PFSK-1 (cell line): ENCODE data around the gene HOXD10.

Source experiments
- FOXP2 ChIP-seq: optimal IDR thresholded peaks from 2 replicates; pipeline ENCODE3; 2011; ENCODE audit warnings: borderline replicate concordance, control low read depth, inconsistent platforms; ENCODE audit not compliant: insufficient read depth; ENCODE audit errors: extremely low read length, extremely low read depth
- POLR2AphosphoS5 ChIP-seq: IDR thresholded peaks from 2 replicates; pipeline ENCODE4 v1.6.1; 2012; ENCODE audit warnings: low read depth, mild to moderate bottlenecking, control low read depth, low read length, moderate library complexity
- REST ChIP-seq, 2 experiments: IDR thresholded peaks; 2 replicates each; pipeline versions ENCODE4 v1.6.1 to v1.8.0; 2011 to 2012; ENCODE audit warnings: low read depth in 2 of 2, low read length in 2 of 2, control low read depth in 1 of 2, inconsistent platforms in 1 of 2, mild to moderate bottlenecking in 1 of 2, moderate library complexity in 1 of 2; ENCODE audit not compliant: insufficient read depth in 1 of 2
- SIN3A ChIP-seq: IDR thresholded peaks from 2 replicates; pipeline ENCODE4 v1.6.1; 2012; ENCODE audit warnings: mild to moderate bottlenecking, low read length, moderate library complexity, borderline replicate concordance; ENCODE audit not compliant: insufficient read depth
- TAF1 ChIP-seq: IDR thresholded peaks from 2 replicates; pipeline ENCODE4 v1.6.1; 2012; ENCODE audit warnings: low read length, control low read depth, borderline replicate concordance; ENCODE audit not compliant: insufficient read depth

HOXD10 gene

GRCh38 chr2:176146645-176147044 lies 30.1 kb downstream of the HOXD10 start:
- TF ChIP-seq FOXP2 (no peak), REST (IDR thresholded peaks at IDR 0.05; ENCODE audit: insufficient read depth in 1 of 2, low read depth in 2 of 2, low read length in 2 of 2) (no peak), SIN3A (no peak), POLR2AphosphoS5 (no peak), TAF1 (no peak)

DNA sequence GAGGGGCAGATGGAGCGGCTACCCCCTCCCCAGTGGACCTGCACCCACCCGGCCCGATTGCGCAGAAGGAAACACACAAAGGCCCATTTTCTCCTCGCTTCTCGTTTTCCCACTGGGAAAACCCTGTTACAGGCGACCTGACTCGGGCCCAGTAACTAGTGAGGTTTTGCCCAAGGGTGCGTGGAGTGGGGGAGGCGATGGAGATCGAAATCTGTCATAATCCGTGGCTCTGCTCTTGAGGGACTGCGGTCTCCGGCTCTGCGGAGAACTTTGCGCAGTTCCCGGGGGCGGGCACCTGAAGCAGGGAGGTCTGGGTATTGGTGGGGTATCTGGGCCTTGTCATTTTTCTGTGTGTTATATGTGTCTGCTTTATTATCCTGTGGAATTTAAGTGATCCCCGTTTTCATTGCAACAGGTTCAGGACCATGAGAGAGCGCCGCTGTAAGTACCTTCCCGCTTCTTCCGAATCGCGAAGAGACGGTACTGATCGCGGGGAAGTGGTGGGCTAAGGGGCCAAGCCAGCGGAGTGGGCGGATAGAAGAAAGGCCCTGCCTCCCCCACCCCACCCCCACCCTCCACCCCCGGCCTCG lies 30.7 kb downstream of the HOXD10 start:
- TF ChIP-seq SIN3A (no peak), FOXP2 (no peak)

- TF ChIP-seq SIN3A (no peak), REST (IDR thresholded peaks at IDR 0.05; ENCODE audit: insufficient read depth in 1 of 2, low read depth in 2 of 2, low read length in 2 of 2) (no peak), POLR2AphosphoS5 (no peak), TAF1 (no peak)
Measured at GRCh38 chr2:176147800-176148496, 31.4 kb downstream of the HOXD10 start.

DNA sequence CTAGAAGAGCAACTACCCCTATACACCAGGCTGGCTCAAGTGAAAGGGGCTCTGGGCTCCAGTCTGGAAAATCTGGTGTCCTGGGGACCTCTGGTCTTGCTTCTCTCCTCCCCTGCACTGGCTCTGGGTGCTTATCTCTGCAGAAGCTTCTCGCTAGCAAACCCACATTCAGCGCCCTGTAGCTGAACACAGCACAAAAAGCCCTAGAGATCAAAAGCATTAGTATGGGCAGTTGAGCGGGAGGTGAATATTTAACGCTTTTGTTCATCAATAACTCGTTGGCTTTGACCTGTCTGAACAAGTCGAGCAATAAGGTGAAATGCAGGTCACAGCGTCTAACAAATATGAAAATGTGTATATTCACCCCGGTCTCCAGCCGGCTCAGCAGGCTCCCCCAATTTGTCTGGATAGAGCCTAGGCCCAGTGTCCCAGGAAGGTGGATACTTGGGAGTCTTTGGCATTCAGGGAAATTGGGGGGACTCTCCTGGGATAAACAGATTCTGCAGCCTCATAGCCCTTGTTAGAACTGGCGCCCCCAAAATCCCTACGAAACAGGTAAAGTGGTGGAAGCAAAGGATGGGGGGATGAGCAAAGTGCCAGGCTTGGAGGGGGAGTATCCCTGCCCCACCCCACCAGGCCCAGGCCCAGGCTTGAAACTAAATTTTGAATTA lies 32.3 kb downstream of the HOXD10 start:
- no peak for TF ChIP-seq POLR2AphosphoS5

DNA sequence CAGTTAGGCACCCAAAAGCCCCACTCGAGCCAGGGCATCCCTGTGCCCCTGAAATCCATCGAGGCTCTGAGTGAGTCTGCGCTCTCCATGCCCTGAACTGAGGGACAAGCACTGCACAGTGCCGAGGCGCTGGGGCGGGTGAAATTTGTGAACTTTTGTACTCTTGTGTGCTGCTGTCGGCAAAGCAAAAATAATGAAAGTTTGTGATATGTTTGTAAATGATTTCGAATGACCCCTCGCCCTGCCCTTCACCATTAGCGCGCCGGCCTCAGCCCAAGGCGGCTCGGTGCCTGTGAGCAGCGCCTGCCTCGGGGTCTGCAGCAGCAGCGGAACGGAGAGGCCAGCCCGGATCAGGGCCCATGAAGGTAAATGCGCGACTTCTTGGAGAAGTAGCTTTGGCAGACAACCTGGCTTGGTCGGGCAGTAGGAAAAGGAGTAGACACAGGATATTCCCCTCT lies 32.9 kb downstream of the HOXD10 start:
- TF ChIP-seq SIN3A = no peak
- no peak for TF ChIP-seq POLR2AphosphoS5
- TF ChIP-seq TAF1 = no peak
- no peak for TF ChIP-seq REST (IDR thresholded peaks at IDR 0.05; ENCODE audit: insufficient read depth in 1 of 2, low read depth in 2 of 2, low read length in 2 of 2)
- no peak for TF ChIP-seq FOXP2

GRCh38 chr2:176149939-176150583 lies 33.5 kb downstream of the HOXD10 start:
- TF ChIP-seq FOXP2 = no peak
- no peak for TF ChIP-seq TAF1
- TF ChIP-seq REST (IDR thresholded peaks at IDR 0.05; ENCODE audit: insufficient read depth in 1 of 2, low read depth in 2 of 2, low read length in 2 of 2) = no peak
- no peak for TF ChIP-seq SIN3A
- TF ChIP-seq POLR2AphosphoS5 = no peak
